ENCODE data around the gene MS4A8.

DNA sequence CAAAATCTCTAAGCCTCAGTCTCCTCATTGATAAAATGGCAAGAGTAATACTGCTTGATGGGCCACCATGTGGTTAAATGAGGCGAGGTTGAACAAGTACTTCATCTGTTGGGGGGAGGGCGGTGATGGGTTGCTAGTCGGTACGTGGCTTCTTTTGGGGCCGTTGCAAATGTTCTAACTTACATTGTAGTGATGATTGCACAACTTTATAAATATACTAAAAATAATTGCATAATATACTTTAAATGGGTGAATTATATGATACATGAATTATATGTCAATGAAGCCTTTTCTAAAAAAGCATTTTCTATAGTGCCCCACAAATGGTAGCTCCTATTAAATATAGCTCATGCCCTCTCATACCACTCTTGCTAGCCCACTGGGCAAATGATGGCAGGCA lies 6.5 kb downstream of the MS4A8 start:
- TF ChIP-seq, protein P1, sequence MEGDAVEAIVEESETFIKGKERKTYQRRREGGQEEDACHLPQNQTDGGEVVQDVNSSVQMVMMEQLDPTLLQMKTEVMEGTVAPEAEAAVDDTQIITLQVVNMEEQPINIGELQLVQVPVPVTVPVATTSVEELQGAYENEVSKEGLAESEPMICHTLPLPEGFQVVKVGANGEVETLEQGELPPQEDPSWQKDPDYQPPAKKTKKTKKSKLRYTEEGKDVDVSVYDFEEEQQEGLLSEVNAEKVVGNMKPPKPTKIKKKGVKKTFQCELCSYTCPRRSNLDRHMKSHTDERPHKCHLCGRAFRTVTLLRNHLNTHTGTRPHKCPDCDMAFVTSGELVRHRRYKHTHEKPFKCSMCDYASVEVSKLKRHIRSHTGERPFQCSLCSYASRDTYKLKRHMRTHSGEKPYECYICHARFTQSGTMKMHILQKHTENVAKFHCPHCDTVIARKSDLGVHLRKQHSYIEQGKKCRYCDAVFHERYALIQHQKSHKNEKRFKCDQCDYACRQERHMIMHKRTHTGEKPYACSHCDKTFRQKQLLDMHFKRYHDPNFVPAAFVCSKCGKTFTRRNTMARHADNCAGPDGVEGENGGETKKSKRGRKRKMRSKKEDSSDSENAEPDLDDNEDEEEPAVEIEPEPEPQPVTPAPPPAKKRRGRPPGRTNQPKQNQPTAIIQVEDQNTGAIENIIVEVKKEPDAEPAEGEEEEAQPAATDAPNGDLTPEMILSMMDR (IDR thresholded peaks at IDR 0.05): no peak
- no peak for TF ChIP-seq POLR2A (IDR thresholded peaks at IDR 0.05)

Data from Peyer's patch (tissue), 4 donors.